Fibroblast of skin of left quadriceps (primary cell): ENCODE measurements around the gene ARHGAP24.
"Not testable (repeated sequence)": the region's sequence is repeated elsewhere in the genome, so short reads cannot be mapped to it uniquely, and the experiment has no call there.

Experiments used
- DNase-seq, 2 experiments: peaks; one replicate each; pipeline ENCODE4 v3.0.0-alpha.2; 2013; ENCODE audit warnings: low read depth in 2 of 2

Gene ARHGAP24

GRCh38 chr4:85482010-85482738, 7.2 kb downstream of the ARHGAP24 start:
- DNase-seq = no peak

GRCh38 chr4:85486425-85487086, 11.6 kb downstream of the ARHGAP24 start:
- DNase-seq = no peak

- DNase-seq = no peak
Observed at GRCh38 chr4:85488416-85488815, 13.5 kb downstream of the ARHGAP24 start.

GRCh38 chr4:85489273-85489981, 14.5 kb downstream of the ARHGAP24 start:
- DNase-seq = no peak

GRCh38 chr4:85491527-85491926, 16.6 kb downstream of the ARHGAP24 start:
- DNase-seq = no peak

GRCh38 chr4:85492336-85492735, 17.4 kb downstream of the ARHGAP24 start:
- no peak for DNase-seq

GRCh38 chr4:85495621-85496020, 20.7 kb downstream of the ARHGAP24 start:
- no peak for DNase-seq

- peak in 1 of 2 experiments; percentile 44 for DNase-seq
Observed at GRCh38 chr4:85496126-85496849, 21.3 kb downstream of the ARHGAP24 start.

GRCh38 chr4:85496933-85497332, 22.0 kb downstream of the ARHGAP24 start:
- peak; percentile 80 to 83 for DNase-seq

GRCh38 chr4:85498068-85498733, 23.3 kb downstream of the ARHGAP24 start:
- DNase-seq = no peak

- no peak for DNase-seq
Observed at GRCh38 chr4:85499573-85499972, 24.6 kb downstream of the ARHGAP24 start.

- no peak for DNase-seq
Observed at GRCh38 chr4:85500110-85500867, 25.3 kb downstream of the ARHGAP24 start.

- not testable (repeated sequence) for DNase-seq
Observed at GRCh38 chr4:85501145-85501544, 26.2 kb downstream of the ARHGAP24 start.

GRCh38 chr4:85508654-85509053, 33.7 kb downstream of the ARHGAP24 start:
- no peak for DNase-seq

- no peak for DNase-seq
Observed at GRCh38 chr4:85509882-85510631, 35.1 kb downstream of the ARHGAP24 start.

- no peak for DNase-seq
Observed at GRCh38 chr4:85510632-85510984, 35.7 kb downstream of the ARHGAP24 start.

GRCh38 chr4:85512446-85513205, 37.7 kb downstream of the ARHGAP24 start:
- DNase-seq = no peak

- DNase-seq = no peak
Observed at GRCh38 chr4:85514117-85514516, 39.2 kb downstream of the ARHGAP24 start.

- DNase-seq = no peak
Observed at GRCh38 chr4:85514783-85515182, 39.8 kb downstream of the ARHGAP24 start.
